GM19397 (cell line): ENCODE results near the gene PDE6A.
"Not testable (repeated sequence)": the region's sequence is repeated elsewhere in the genome, so short reads cannot be mapped to it uniquely, and the experiment has no call there.

Source experiments
- ATAC-seq: cut with Tn5 transposase; IDR thresholded peaks from one replicate; pipeline ENCODE4 v1.9.1; 2021; ENCODE audit warnings: mild to moderate bottlenecking, moderate library complexity; ENCODE audit not compliant: unreplicated experiment

The PDE6A gene

GRCh38 chr5:149870232-149870631, 74.4 kb downstream of the PDE6A start:
- no peak for ATAC-seq

- no peak for ATAC-seq
Measured at GRCh38 chr5:149869411-149869821, 75.2 kb downstream of the PDE6A start.

- ATAC-seq: no peak
Measured at GRCh38 chr5:149865746-149866145, 78.8 kb downstream of the PDE6A start.

GRCh38 chr5:149863830-149864229, 80.8 kb downstream of the PDE6A start:
- no peak for ATAC-seq

- ATAC-seq: no peak
Measured at GRCh38 chr5:149863176-149863575, 81.4 kb downstream of the PDE6A start.

- ATAC-seq: peak; percentile 60
Measured at GRCh38 chr5:149860801-149861322, 83.7 kb downstream of the PDE6A start.

GRCh38 chr5:149859746-149860145, 84.8 kb downstream of the PDE6A start:
- ATAC-seq: no peak

- ATAC-seq: not testable (repeated sequence)
Measured at GRCh38 chr5:149858481-149858880, 86.1 kb downstream of the PDE6A start.

- no peak for ATAC-seq
Measured at GRCh38 chr5:149857499-149857898, 87.1 kb downstream of the PDE6A start.

- no peak for ATAC-seq
Measured at GRCh38 chr5:149855366-149855765, 89.2 kb downstream of the PDE6A start.

GRCh38 chr5:149854866-149855265, 89.7 kb downstream of the PDE6A start:
- no peak for ATAC-seq

GRCh38 chr5:149853701-149854100, 90.9 kb downstream of the PDE6A start:
- ATAC-seq: no peak

GRCh38 chr5:149853331-149853648, 91.3 kb downstream of the PDE6A start:
- no peak for ATAC-seq

- peak; percentile 66 for ATAC-seq
Measured at GRCh38 chr5:149852641-149853330, 91.8 kb downstream of the PDE6A start.

- ATAC-seq: no peak
Measured at GRCh38 chr5:149851211-149851610, 93.4 kb downstream of the PDE6A start.

- no peak for ATAC-seq
Measured at GRCh38 chr5:149849966-149850910, 94.4 kb downstream of the PDE6A start.

GRCh38 chr5:149849280-149849965, 95.2 kb downstream of the PDE6A start:
- no peak for ATAC-seq

GRCh38 chr5:149847611-149848010, 97.0 kb downstream of the PDE6A start:
- no peak for ATAC-seq

- ATAC-seq: no peak
Measured at GRCh38 chr5:149846021-149846420, 98.6 kb downstream of the PDE6A start.

GRCh38 chr5:149845601-149846000, 99.0 kb downstream of the PDE6A start:
- no peak for ATAC-seq
